Cardiac muscle cell (in vitro differentiated cells and primary cell): ENCODE measurements around the gene AIG1. TPM values are rescaled to one million over a fixed set of nuclear protein-coding genes. Genes with fewer than 3 reads are reported as not detected.

Experiments used
- DNase-seq, 2 donors: peaks; one replicate each; pipeline versions ENCODE4 v3.0.0 to v3.0.0-alpha.2; 2010 to 2017; ENCODE audit warnings: low read depth in 1 of 2, low spot score in 1 of 2
- H3K27ac ChIP-seq: fragments of 200-600 bp; sonication (generic); 2 replicates; pipeline ENCODE4 v1.5.1; 2016
- H3K27me3 ChIP-seq: fragments of 200-600 bp; sonication (generic); 2 replicates; pipeline ENCODE4 v1.6.0; 2016; ENCODE audit warnings: control low read depth
- H3K36me3 ChIP-seq: fragments of 200-600 bp; sonication (generic); 2 replicates; pipeline ENCODE4 v1.5.1; 2016; ENCODE audit warnings: control low read depth
- H3K4me1 ChIP-seq: fragments of 200-600 bp; sonication (generic); 2 replicates; pipeline ENCODE4 v1.8.1; 2017; ENCODE audit warnings: low read depth, mild to moderate bottlenecking, mixed run types
- H3K4me3 ChIP-seq: fragments of 200-600 bp; sonication (generic); 2 replicates; pipeline ENCODE4 v1.5.1; 2016; ENCODE audit warnings: mild to moderate bottlenecking
- H3K9me3 ChIP-seq: fragments of 200-600 bp; sonication (generic); 2 replicates; pipeline ENCODE4 v1.5.1; 2017; ENCODE audit warnings: low read depth, mild to moderate bottlenecking, control low read depth
- polyA plus RNA-seq: library from polyadenylated mRNA; unstranded; fragments of >200 nt; fragmentation: Nextera tagmentation; extraction: Ambion mirVana; gene quantifications from 2 replicates; pipeline ENCODE4 v1.2.1, GENCODE V29; 2016
- total RNA-seq: library from RNA; depleted of rRNA; stranded (reverse); fragments of >200 nt; gene quantifications from 2 replicates; pipeline ENCODE4 v1.2.3, GENCODE V29; 2016
- TF ChIP-seq, protein P1 (sequence below): IDR thresholded peaks from 2 replicates; pipeline ENCODE4 v1.5.1; 2012; ENCODE audit warnings: low read depth, mild to moderate bottlenecking, low read length

The AIG1 gene
- total and polyA plus RNA-seq, 2 experiments from 2014 or later = 35.9 to 55.4 TPM

DNA sequence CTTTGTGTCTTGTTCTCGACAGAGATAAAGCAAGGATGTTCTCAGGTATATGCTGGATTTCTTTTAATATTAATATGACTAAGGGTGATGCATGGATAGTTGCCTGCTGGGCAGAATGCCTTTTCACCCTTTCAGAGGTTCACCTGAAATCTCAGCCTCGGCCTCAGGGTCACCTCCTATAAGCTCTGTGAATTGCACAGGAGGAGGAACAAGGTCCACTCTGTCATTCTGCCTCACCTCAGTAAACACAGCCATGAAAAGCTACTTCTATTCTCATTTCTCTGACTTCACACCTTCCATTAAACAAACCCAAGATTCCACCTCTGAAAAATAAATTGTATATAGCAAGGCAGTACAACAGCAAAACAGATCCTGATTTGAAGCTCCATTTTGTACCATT lies 38.1 kb upstream of the AIG1 start:
- no peak for DNase-seq
- Histone ChIP-seq H3K4me3 (no peak overlapping the region), H3K9me3 (no peaks in the 10 kb centered on the region), H3K27ac (no peak overlapping the region), H3K36me3 (no peaks in the 10 kb centered on the region), H3K4me1 (no peaks in the 10 kb centered on the region), H3K27me3 (no peaks in the 10 kb centered on the region)
- TF ChIP-seq, protein P1, sequence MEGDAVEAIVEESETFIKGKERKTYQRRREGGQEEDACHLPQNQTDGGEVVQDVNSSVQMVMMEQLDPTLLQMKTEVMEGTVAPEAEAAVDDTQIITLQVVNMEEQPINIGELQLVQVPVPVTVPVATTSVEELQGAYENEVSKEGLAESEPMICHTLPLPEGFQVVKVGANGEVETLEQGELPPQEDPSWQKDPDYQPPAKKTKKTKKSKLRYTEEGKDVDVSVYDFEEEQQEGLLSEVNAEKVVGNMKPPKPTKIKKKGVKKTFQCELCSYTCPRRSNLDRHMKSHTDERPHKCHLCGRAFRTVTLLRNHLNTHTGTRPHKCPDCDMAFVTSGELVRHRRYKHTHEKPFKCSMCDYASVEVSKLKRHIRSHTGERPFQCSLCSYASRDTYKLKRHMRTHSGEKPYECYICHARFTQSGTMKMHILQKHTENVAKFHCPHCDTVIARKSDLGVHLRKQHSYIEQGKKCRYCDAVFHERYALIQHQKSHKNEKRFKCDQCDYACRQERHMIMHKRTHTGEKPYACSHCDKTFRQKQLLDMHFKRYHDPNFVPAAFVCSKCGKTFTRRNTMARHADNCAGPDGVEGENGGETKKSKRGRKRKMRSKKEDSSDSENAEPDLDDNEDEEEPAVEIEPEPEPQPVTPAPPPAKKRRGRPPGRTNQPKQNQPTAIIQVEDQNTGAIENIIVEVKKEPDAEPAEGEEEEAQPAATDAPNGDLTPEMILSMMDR = no peak

DNA sequence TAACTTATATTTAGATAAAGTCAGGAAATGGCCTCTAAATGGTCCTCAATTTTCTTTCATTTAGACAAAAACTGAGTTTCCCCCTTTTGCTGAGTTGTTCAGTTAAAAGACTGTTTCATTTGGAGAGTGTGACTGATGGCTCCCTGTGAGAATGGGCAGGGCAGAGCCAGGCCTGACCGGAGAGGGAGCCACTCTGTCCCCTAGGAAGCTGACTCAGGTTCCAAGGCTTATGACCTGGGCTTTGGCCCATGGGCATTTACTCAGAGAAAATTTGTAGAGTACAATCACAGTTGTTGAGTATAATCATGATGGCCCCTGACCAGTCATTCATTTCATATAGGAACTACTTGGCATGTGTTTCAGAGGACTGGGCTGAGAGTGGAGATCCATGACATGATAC lies 37.0 kb upstream of the AIG1 start:
- Histone ChIP-seq H3K36me3 (no peaks in the 10 kb centered on the region), H3K4me1 (no peaks in the 10 kb centered on the region), H3K27me3 (no peaks in the 10 kb centered on the region), H3K4me3 (no peak overlapping the region), H3K27ac (no peak overlapping the region), H3K9me3 (no peaks in the 10 kb centered on the region)
- DNase-seq = no peak
- TF ChIP-seq, protein P1 = no peak

- no peak for DNase-seq
- Histone ChIP-seq H3K27me3 (no peaks in the 10 kb centered on the region), H3K4me3 (no peak overlapping the region), H3K27ac (no peak overlapping the region), H3K4me1 (no peaks in the 10 kb centered on the region), H3K9me3 (no peaks in the 10 kb centered on the region), H3K36me3 (no peaks in the 10 kb centered on the region)
- TF ChIP-seq, protein P1 = no peak
Measured at GRCh38 chr6:143024977-143025376, 35.7 kb upstream of the AIG1 start.

- H3K4me1 ChIP-seq = no peaks in the 10 kb centered on the region
- no peak overlapping the region for H3K27ac ChIP-seq
- peak; percentile 56 to 57 for DNase-seq
- no peaks in the 10 kb centered on the region for H3K27me3 ChIP-seq
- no peak overlapping the region for H3K4me3 ChIP-seq
- TF ChIP-seq, protein P1 = peak; percentile 80
- no peaks in the 10 kb centered on the region for H3K9me3 ChIP-seq
- no peaks in the 10 kb centered on the region for H3K36me3 ChIP-seq
Measured at GRCh38 chr6:143026696-143027449, 33.8 kb upstream of the AIG1 start.

DNA sequence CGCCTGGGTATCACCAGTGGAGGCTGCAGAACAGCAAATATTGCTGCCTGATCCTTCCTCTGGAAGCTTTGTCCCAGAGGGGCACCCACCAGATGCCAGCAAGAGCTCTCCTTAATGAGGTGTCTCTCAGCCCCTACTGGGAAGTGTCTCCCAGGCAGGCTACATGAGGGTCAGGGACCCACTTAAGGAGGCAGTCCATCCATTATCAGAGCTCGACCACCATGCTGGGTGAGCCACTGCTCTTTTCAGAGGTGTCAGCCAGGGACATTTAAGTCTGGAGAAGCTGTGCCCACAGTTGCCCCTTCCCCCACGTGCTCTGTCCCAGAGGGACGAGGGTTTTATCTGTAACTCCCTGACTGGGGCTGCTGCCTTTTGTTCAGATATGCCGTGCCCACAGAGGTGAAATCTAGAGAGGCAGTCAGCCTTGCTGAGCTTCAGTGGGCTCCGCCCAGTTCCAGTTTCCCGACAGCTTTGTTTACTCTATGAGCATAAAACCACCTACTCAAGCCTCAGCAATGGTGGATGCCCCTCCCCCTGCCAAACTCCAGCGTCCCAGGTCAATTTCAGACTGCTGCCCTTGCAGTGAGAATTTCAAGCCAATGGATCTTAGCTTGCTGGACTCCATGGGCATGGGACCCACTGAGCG lies 25.9 kb upstream of the AIG1 start:
- Histone ChIP-seq H3K9me3 (no peaks in the 10 kb centered on the region), H3K36me3 (no peaks in the 10 kb centered on the region), H3K4me3 (no peak overlapping the region), H3K27me3 (no peaks in the 10 kb centered on the region), H3K27ac (no peak overlapping the region), H3K4me1 (no peaks in the 10 kb centered on the region)
- DNase-seq = no peak
- TF ChIP-seq, protein P1 = no peak
